ENCODE data around the gene GATA5. TPM values are rescaled to one million over a fixed set of nuclear protein-coding genes. Genes with fewer than 3 reads are reported as not detected.

Gene GATA5
- total and polyA plus RNA-seq, 3 experiments from 2014 or later: not detected

GRCh38 chr20:62470001-62470400, 5.8 kb downstream of the GATA5 start:
- Mint-ChIP-seq H3K27ac (no peak overlapping the region), H3K9me3 (no peaks in the 10 kb centered on the region), H3K4me1 (no peaks in the 10 kb centered on the region), H3K4me3 (no peak overlapping the region), H3K27me3 (peaks cover 22 to 29% of the 10 kb centered on the region in 2 donors), H3K36me3 (no peaks in the 10 kb centered on the region)
- ChIA-PET POLR2A (no interaction called here), CTCF (no interaction called here)
- Histone ChIP-seq H3K4me1 (ENCODE audit: insufficient read depth, low read length) (no peaks in the 10 kb centered on the region), H3K36me3 (ENCODE audit: insufficient read depth, low read length) (no peaks in the 10 kb centered on the region), H3K27me3 (ENCODE audit: insufficient read depth, low read length, poor library complexity, severe bottlenecking) (no peaks in the 10 kb centered on the region), H3K9me3 (ENCODE audit: low read length) (no peaks in the 10 kb centered on the region), H3K27ac (ENCODE audit: low read depth, low read length) (no peak overlapping the region), H3K4me3 (ENCODE audit: low read length) (no peak overlapping the region)
- DNase-seq: no peak

GRCh38 chr20:62469352-62469751, 6.4 kb downstream of the GATA5 start:
- CTCF ChIA-PET: no interaction called here
- H3K4me3 Mint-ChIP-seq: no peak overlapping the region
- Histone ChIP-seq H3K4me1 (ENCODE audit: insufficient read depth, low read length) (no peaks in the 10 kb centered on the region), H3K9me3 (ENCODE audit: low read length) (no peaks in the 10 kb centered on the region), H3K27ac (ENCODE audit: low read depth, low read length) (no peak overlapping the region), H3K36me3 (ENCODE audit: insufficient read depth, low read length) (no peaks in the 10 kb centered on the region), H3K4me3 (ENCODE audit: low read length) (no peak overlapping the region), H3K27me3 (ENCODE audit: insufficient read depth, low read length, poor library complexity, severe bottlenecking) (no peaks in the 10 kb centered on the region)
- no peak for DNase-seq
- no peaks in the 10 kb centered on the region for H3K4me1 Mint-ChIP-seq
- H3K27ac Mint-ChIP-seq: no peak overlapping the region
- H3K9me3 Mint-ChIP-seq: no peaks in the 10 kb centered on the region
- H3K36me3 Mint-ChIP-seq: no peaks in the 10 kb centered on the region
- POLR2A ChIA-PET: no interaction called here
- peaks cover 18 to 25% of the 10 kb centered on the region in 2 donors for H3K27me3 Mint-ChIP-seq

GRCh38 chr20:62466806-62467537, 8.8 kb downstream of the GATA5 start:
- no peak overlapping the region for H3K27ac ChIP-seq (ENCODE audit: low read depth, low read length)
- Mint-ChIP-seq H3K4me3 (no peak overlapping the region), H3K4me1 (no peaks in the 10 kb centered on the region), H3K9me3 (no peaks in the 10 kb centered on the region), H3K27ac (no peak overlapping the region), H3K36me3 (no peaks in the 10 kb centered on the region), H3K27me3 (peaks cover 8 to 16% of the 10 kb centered on the region in 2 donors)
- no peak overlapping the region for H3K4me3 ChIP-seq (ENCODE audit: low read length)
- no peaks in the 10 kb centered on the region for H3K27me3 ChIP-seq (ENCODE audit: insufficient read depth, low read length, poor library complexity, severe bottlenecking)
- H3K9me3 ChIP-seq (ENCODE audit: low read length): no peaks in the 10 kb centered on the region
- no peaks in the 10 kb centered on the region for H3K36me3 ChIP-seq (ENCODE audit: insufficient read depth, low read length)
- POLR2A ChIA-PET: no interaction called here
- no peak for DNase-seq
- CTCF ChIA-PET: interaction anchor here (1.2 kb wide), 1 partner anchor 341 kb away, joined by 3 read pairs; no protein-coding TSS in a partner anchor
- H3K4me1 ChIP-seq (ENCODE audit: insufficient read depth, low read length): no peaks in the 10 kb centered on the region

- Histone ChIP-seq H3K27ac (ENCODE audit: low read depth, low read length) (no peak overlapping the region), H3K36me3 (ENCODE audit: insufficient read depth, low read length) (no peaks in the 10 kb centered on the region), H3K4me3 (ENCODE audit: low read length) (no peak overlapping the region), H3K4me1 (ENCODE audit: insufficient read depth, low read length) (no peaks in the 10 kb centered on the region), H3K27me3 (ENCODE audit: insufficient read depth, low read length, poor library complexity, severe bottlenecking) (no peaks in the 10 kb centered on the region), H3K9me3 (ENCODE audit: low read length) (no peaks in the 10 kb centered on the region)
- Mint-ChIP-seq H3K4me1 (no peaks in the 10 kb centered on the region), H3K4me3 (no peak overlapping the region), H3K27me3 (peaks cover 6 to 14% of the 10 kb centered on the region in 2 donors), H3K36me3 (no peaks in the 10 kb centered on the region), H3K27ac (no peak overlapping the region), H3K9me3 (no peaks in the 10 kb centered on the region)
- POLR2A ChIA-PET: no interaction called here
- no peak for DNase-seq
- CTCF ChIA-PET: interaction anchor here (1.2 kb wide), 1 partner anchor 342 kb away, joined by 3 read pairs; no protein-coding TSS in a partner anchor
These were observed 9.6 kb downstream of the GATA5 start for GRCh38 chr20:62466072-62466760.

GRCh38 chr20:62464990-62465389, 10.8 kb downstream of the GATA5 start:
- Histone ChIP-seq H3K27me3 (ENCODE audit: insufficient read depth, low read length, poor library complexity, severe bottlenecking) (no peaks in the 10 kb centered on the region), H3K36me3 (ENCODE audit: insufficient read depth, low read length) (no peaks in the 10 kb centered on the region), H3K27ac (ENCODE audit: low read depth, low read length) (no peak overlapping the region), H3K4me1 (ENCODE audit: insufficient read depth, low read length) (no peaks in the 10 kb centered on the region), H3K4me3 (ENCODE audit: low read length) (no peak overlapping the region), H3K9me3 (ENCODE audit: low read length) (no peaks in the 10 kb centered on the region)
- CTCF ChIA-PET: no interaction called here
- no peaks in the 10 kb centered on the region for H3K36me3 Mint-ChIP-seq
- no peaks in the 10 kb centered on the region for H3K4me1 Mint-ChIP-seq
- POLR2A ChIA-PET: no interaction called here
- H3K27me3 Mint-ChIP-seq: peaks cover 3 to 10% of the 10 kb centered on the region in 2 donors
- H3K27ac Mint-ChIP-seq: no peak overlapping the region
- H3K9me3 Mint-ChIP-seq: no peaks in the 10 kb centered on the region
- DNase-seq: no peak
- no peak overlapping the region for H3K4me3 Mint-ChIP-seq

- Mint-ChIP-seq H3K4me1 (no peaks in the 10 kb centered on the region), H3K4me3 (no peak overlapping the region), H3K27me3 (peaks cover 2 to 4% of the 10 kb centered on the region in 2 donors), H3K27ac (no peak overlapping the region), H3K36me3 (no peaks in the 10 kb centered on the region), H3K9me3 (no peaks in the 10 kb centered on the region)
- no peaks in the 10 kb centered on the region for H3K27me3 ChIP-seq (ENCODE audit: insufficient read depth, low read length, poor library complexity, severe bottlenecking)
- no peak overlapping the region for H3K4me3 ChIP-seq (ENCODE audit: low read length)
- no peak overlapping the region for H3K27ac ChIP-seq (ENCODE audit: low read depth, low read length)
- POLR2A ChIA-PET: no interaction called here
- no peak for DNase-seq
- H3K36me3 ChIP-seq (ENCODE audit: insufficient read depth, low read length): no peaks in the 10 kb centered on the region
- CTCF ChIA-PET: no interaction called here
- H3K9me3 ChIP-seq (ENCODE audit: low read length): no peaks in the 10 kb centered on the region
- H3K4me1 ChIP-seq (ENCODE audit: insufficient read depth, low read length): no peaks in the 10 kb centered on the region
These were observed 11.4 kb downstream of the GATA5 start for GRCh38 chr20:62464425-62464770.

GRCh38 chr20:62463651-62464424, 12.0 kb downstream of the GATA5 start:
- DNase-seq: no peak
- no peaks in the 10 kb centered on the region for H3K36me3 Mint-ChIP-seq
- no peaks in the 10 kb centered on the region for H3K9me3 Mint-ChIP-seq
- Histone ChIP-seq H3K27me3 (ENCODE audit: insufficient read depth, low read length, poor library complexity, severe bottlenecking) (no peaks in the 10 kb centered on the region), H3K36me3 (ENCODE audit: insufficient read depth, low read length) (no peaks in the 10 kb centered on the region), H3K9me3 (ENCODE audit: low read length) (no peaks in the 10 kb centered on the region), H3K4me1 (ENCODE audit: insufficient read depth, low read length) (no peaks in the 10 kb centered on the region), H3K27ac (ENCODE audit: low read depth, low read length) (no peak overlapping the region), H3K4me3 (ENCODE audit: low read length) (no peak overlapping the region)
- CTCF ChIA-PET: no interaction called here
- H3K4me1 Mint-ChIP-seq: no peaks in the 10 kb centered on the region
- peak overlapping the region in 1 of 7 donors; percentile 70 for H3K4me3 Mint-ChIP-seq
- no peak overlapping the region for H3K27ac Mint-ChIP-seq
- POLR2A ChIA-PET: no interaction called here
- peaks cover 0 to 2% of the 10 kb centered on the region in 2 donors for H3K27me3 Mint-ChIP-seq

GRCh38 chr20:62462976-62463592, 12.7 kb downstream of the GATA5 start:
- H3K27ac Mint-ChIP-seq: no peak overlapping the region
- no peaks in the 10 kb centered on the region for H3K9me3 Mint-ChIP-seq
- ChIA-PET CTCF (no interaction called here), POLR2A (no interaction called here)
- H3K27me3 Mint-ChIP-seq: peaks cover 2 to 4% of the 10 kb centered on the region in 2 donors
- H3K36me3 ChIP-seq (ENCODE audit: insufficient read depth, low read length): no peaks in the 10 kb centered on the region
- H3K4me3 ChIP-seq (ENCODE audit: low read length): no peak overlapping the region
- no peaks in the 10 kb centered on the region for H3K4me1 Mint-ChIP-seq
- no peaks in the 10 kb centered on the region for H3K36me3 Mint-ChIP-seq
- no peaks in the 10 kb centered on the region for H3K9me3 ChIP-seq (ENCODE audit: low read length)
- H3K27me3 ChIP-seq (ENCODE audit: insufficient read depth, low read length, poor library complexity, severe bottlenecking): no peaks in the 10 kb centered on the region
- no peak overlapping the region for H3K27ac ChIP-seq (ENCODE audit: low read depth, low read length)
- H3K4me3 Mint-ChIP-seq: no peak overlapping the region
- H3K4me1 ChIP-seq (ENCODE audit: insufficient read depth, low read length): no peaks in the 10 kb centered on the region
- no peak for DNase-seq

Measured in CD8-positive, alpha-beta memory T cell (primary cell).